Caco-2 (cell line): ENCODE measurements around the gene SLC25A53. TPM values are rescaled to one million over a fixed set of nuclear protein-coding genes. Genes with fewer than 3 reads are reported as not detected.

Experiments used
- BruUV-seq: library from RNA; stranded (reverse); fragments of 400-500 nt; replicated peaks from 2 replicates; lab custom pipeline; 2021; lab: Mats Ljungman, UMichigan
- CTCF ChIA-PET: fragments of 300-600 bp; sonication (Branson Sonifier 250); formaldehyde crosslinking; loops from one replicate; lab custom pipeline; 2022; ENCODE audit warnings: antibody characterized with exemption; lab: Charles Lee
- POLR2A ChIA-PET: fragments of 300-600 bp; sonication (Branson Sonifier 250); formaldehyde crosslinking; loops from one replicate; lab custom pipeline; 2022; ENCODE audit warnings: antibody characterized with exemption; lab: Charles Lee
- DNase-seq, 2 experiments: peaks; one replicate each; pipeline versions ENCODE4 v3.0.0 to v3.0.0-alpha.2; 2020 to 2022
- H3K27me3 ChIP-seq: replicated peaks from 2 replicates; pipeline ENCODE4 v1.6.0; 2011; ENCODE audit warnings: low read length; ENCODE audit not compliant: control insufficient read depth, insufficient read depth
- H3K36me3 ChIP-seq: 2 replicates; pipeline ENCODE4 v1.5.1; 2011; ENCODE audit warnings: low read length; ENCODE audit not compliant: control insufficient read depth, insufficient read depth
- H3K4me1 ChIP-seq: fragments of 250-450 bp; sonication (Bioruptor Pico); 2 replicates; pipeline ENCODE4 v1.5.1; 2020; ENCODE audit warnings: mild to moderate bottlenecking
- H3K4me3 ChIP-seq: 2 replicates; pipeline ENCODE4 v1.5.1; 2011; ENCODE audit warnings: low read depth, mild to moderate bottlenecking, control low read depth, low read length
- H3K9me3 ChIP-seq: fragments of 250-450 bp; sonication (Bioruptor Pico); 2 replicates; pipeline ENCODE4 v1.5.1; 2020; ENCODE audit warnings: mild to moderate bottlenecking, moderate library complexity
- H3K27ac Mint-ChIP-seq: one replicate; pipeline ENCODE4 v1.8.0; 2022; ENCODE audit warnings: mixed read lengths; ENCODE audit not compliant: unreplicated experiment
- H3K27me3 Mint-ChIP-seq: one replicate; pipeline ENCODE4 v1.8.0; 2022; ENCODE audit warnings: mixed read lengths; ENCODE audit not compliant: insufficient read depth, unreplicated experiment
- H3K36me3 Mint-ChIP-seq: one replicate; pipeline ENCODE4 v1.8.0; 2022; ENCODE audit warnings: mild to moderate bottlenecking, mixed read lengths; ENCODE audit not compliant: insufficient read depth, unreplicated experiment
- H3K4me1 Mint-ChIP-seq: one replicate; pipeline ENCODE4 v1.8.0; 2022; ENCODE audit warnings: low read depth, mixed read lengths; ENCODE audit not compliant: unreplicated experiment
- H3K4me3 Mint-ChIP-seq: one replicate; pipeline ENCODE4 v1.8.0; 2022; ENCODE audit warnings: mild to moderate bottlenecking, moderate library complexity, mixed read lengths; ENCODE audit not compliant: unreplicated experiment
- H3K9me3 Mint-ChIP-seq: one replicate; pipeline ENCODE4 v1.8.0; 2022; ENCODE audit warnings: mixed read lengths; ENCODE audit not compliant: unreplicated experiment
- intact Hi-C: fragments of 100-400 bp; cut with micrococcal nuclease; formaldehyde crosslinking; loops from one replicate; pipeline ENCODE4 v1.10.0; 2022; ENCODE audit not compliant: unreplicated experiment
- total RNA-seq: library from RNA; stranded (reverse); gene quantifications from 2 replicates; pipeline ENCODE4 v1.2.3, GENCODE V29; 2022
- TF ChIP-seq, protein P1 (sequence below), 2 experiments: fragments of 200-600 bp in 1 of 2; IDR thresholded peaks; 1 replicate in 1 of 2; 2 replicates in 1 of 2; pipeline versions ENCODE4 v1.5.1 to v1.8.0; 2011 to 2022; ENCODE audit warnings: antibody characterized with exemption in 1 of 2, control low read depth in 1 of 2, inconsistent platforms in 1 of 2, low read depth in 1 of 2, low read length in 1 of 2, mild to moderate bottlenecking in 1 of 2, moderate library complexity in 1 of 2; ENCODE audit not compliant: insufficient read depth in 1 of 2, severe bottlenecking in 1 of 2, unreplicated experiment in 1 of 2

SLC25A53 gene
- total RNA-seq, 1 experiment from 2014 or later: 3.2 TPM

GRCh38 chrX:104136241-104137019 is 20.4 kb downstream of the SLC25A53 start:
- CTCF ChIA-PET: no interaction called here

DNA sequence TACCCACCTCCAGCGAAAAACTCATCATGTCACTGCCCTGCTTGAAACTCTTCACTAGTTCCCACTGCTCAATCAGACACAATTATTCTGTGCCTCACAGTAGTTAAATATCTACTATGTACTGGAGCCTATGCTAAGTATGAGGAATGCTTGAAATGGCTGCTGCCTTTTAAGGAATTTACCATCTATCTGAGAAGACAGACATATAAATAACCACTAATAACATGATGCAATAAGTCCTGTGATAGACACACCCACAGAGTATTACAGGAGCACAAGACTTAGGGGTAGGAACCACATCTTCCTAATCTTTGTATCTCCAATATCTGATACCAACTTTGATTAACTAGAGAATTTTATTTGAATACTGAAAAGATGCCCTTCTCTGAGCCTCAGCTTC is 21.1 kb downstream of the SLC25A53 start:
- intact Hi-C loops: loop anchor here (1.0 to 2.0 kb wide), 3 partner anchors 22 to 290 kb away; no protein-coding TSS in a partner anchor
- Mint-ChIP-seq H3K27me3 (no peaks in the 10 kb centered on the region), H3K4me1 (no peaks in the 10 kb centered on the region), H3K36me3 (no peaks in the 10 kb centered on the region), H3K27ac (no peak overlapping the region), H3K9me3 (no peaks in the 10 kb centered on the region), H3K4me3 (no peak overlapping the region)
- no TSS peak for BruUV-seq
- no peaks in the 10 kb centered on the region for H3K9me3 ChIP-seq
- no peak for DNase-seq
- TF ChIP-seq, protein P1, sequence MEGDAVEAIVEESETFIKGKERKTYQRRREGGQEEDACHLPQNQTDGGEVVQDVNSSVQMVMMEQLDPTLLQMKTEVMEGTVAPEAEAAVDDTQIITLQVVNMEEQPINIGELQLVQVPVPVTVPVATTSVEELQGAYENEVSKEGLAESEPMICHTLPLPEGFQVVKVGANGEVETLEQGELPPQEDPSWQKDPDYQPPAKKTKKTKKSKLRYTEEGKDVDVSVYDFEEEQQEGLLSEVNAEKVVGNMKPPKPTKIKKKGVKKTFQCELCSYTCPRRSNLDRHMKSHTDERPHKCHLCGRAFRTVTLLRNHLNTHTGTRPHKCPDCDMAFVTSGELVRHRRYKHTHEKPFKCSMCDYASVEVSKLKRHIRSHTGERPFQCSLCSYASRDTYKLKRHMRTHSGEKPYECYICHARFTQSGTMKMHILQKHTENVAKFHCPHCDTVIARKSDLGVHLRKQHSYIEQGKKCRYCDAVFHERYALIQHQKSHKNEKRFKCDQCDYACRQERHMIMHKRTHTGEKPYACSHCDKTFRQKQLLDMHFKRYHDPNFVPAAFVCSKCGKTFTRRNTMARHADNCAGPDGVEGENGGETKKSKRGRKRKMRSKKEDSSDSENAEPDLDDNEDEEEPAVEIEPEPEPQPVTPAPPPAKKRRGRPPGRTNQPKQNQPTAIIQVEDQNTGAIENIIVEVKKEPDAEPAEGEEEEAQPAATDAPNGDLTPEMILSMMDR (IDR thresholded peaks at IDR 0.05; ENCODE audit: insufficient read depth in 1 of 2, low read depth in 1 of 2, low read length in 1 of 2, severe bottlenecking in 1 of 2, unreplicated experiment in 1 of 2): no peak
- no peaks in the 10 kb centered on the region for H3K4me1 ChIP-seq
- POLR2A ChIA-PET: no interaction called here
- H3K36me3 ChIP-seq: no peaks in the 10 kb centered on the region
- no peak overlapping the region for H3K4me3 ChIP-seq
- no peaks in the 10 kb centered on the region for H3K27me3 ChIP-seq
- CTCF ChIA-PET: no interaction called here

More at GRCh38 chrX:104136241-104137019, 20.4 kb downstream of the SLC25A53 start:
- no peak overlapping the region for H3K27ac Mint-ChIP-seq
- TF ChIP-seq, protein P1 (IDR thresholded peaks at IDR 0.05; ENCODE audit: insufficient read depth in 1 of 2, low read depth in 1 of 2, low read length in 1 of 2, severe bottlenecking in 1 of 2, unreplicated experiment in 1 of 2): peak; percentile 44 to 56
- intact Hi-C loops: loop anchor here (1.0 to 2.0 kb wide), 3 partner anchors 23 to 291 kb away; no protein-coding TSS in a partner anchor
- no peaks in the 10 kb centered on the region for H3K9me3 Mint-ChIP-seq
- H3K27me3 Mint-ChIP-seq: no peaks in the 10 kb centered on the region
- Histone ChIP-seq H3K36me3 (no peaks in the 10 kb centered on the region), H3K4me3 (peak overlapping the region; percentile 30; the same call in 1 of the 2 replicates), H3K27me3 (no peaks in the 10 kb centered on the region), H3K4me1 (no peaks in the 10 kb centered on the region), H3K9me3 (no peaks in the 10 kb centered on the region)
- H3K36me3 Mint-ChIP-seq: no peaks in the 10 kb centered on the region
- peak overlapping the region; percentile 68 for H3K4me3 Mint-ChIP-seq
- DNase-seq: peak; percentile 64 to 72
- no TSS peak for BruUV-seq
- H3K4me1 Mint-ChIP-seq: no peaks in the 10 kb centered on the region
- POLR2A ChIA-PET: no interaction called here

GRCh38 chrX:104134583-104135261 is 22.1 kb downstream of the SLC25A53 start:
- ChIA-PET CTCF (no interaction called here), POLR2A (no interaction called here)
- Mint-ChIP-seq H3K27ac (no peak overlapping the region), H3K4me3 (no peak overlapping the region), H3K4me1 (no peaks in the 10 kb centered on the region), H3K9me3 (no peaks in the 10 kb centered on the region), H3K36me3 (no peaks in the 10 kb centered on the region), H3K27me3 (no peaks in the 10 kb centered on the region)
- no peak for DNase-seq
- no TSS peak for BruUV-seq
- H3K4me1 ChIP-seq: no peaks in the 10 kb centered on the region
- intact Hi-C loops: no loop called here
- TF ChIP-seq, protein P1 (IDR thresholded peaks at IDR 0.05; ENCODE audit: insufficient read depth in 1 of 2, low read depth in 1 of 2, low read length in 1 of 2, severe bottlenecking in 1 of 2, unreplicated experiment in 1 of 2): no peak
- no peak overlapping the region for H3K4me3 ChIP-seq
- no peaks in the 10 kb centered on the region for H3K9me3 ChIP-seq
- H3K36me3 ChIP-seq: no peaks in the 10 kb centered on the region
- H3K27me3 ChIP-seq: no peaks in the 10 kb centered on the region
